ENCODE results near the gene RBMS3. TPM values are rescaled to one million over a fixed set of nuclear protein-coding genes. Genes with fewer than 3 reads are reported as not detected.

Gene RBMS3
- polyA plus RNA-seq, 1 donor, result 28.5 TPM

DNA sequence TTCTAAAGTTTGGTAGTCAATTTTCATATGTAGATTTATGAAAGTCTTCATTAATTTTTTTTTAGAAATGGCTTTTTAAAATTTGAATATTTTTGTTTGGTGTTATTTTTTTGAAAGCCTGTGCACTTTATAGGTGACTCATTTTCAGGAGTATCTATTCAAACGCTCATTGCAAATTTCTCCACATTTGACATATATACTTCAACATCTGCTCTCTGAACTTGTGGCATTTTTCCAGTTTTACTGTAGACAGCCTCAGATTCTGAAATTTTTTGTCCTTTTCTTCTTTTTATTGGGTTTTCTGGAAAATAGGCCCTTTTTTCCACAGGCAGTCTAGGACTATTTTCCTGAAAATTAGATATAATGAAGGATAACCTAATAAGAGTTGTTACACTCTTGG, 396.6 kb downstream of the RBMS3 start:
- DNase-seq (ENCODE audit: low read depth), result no peak

DNA sequence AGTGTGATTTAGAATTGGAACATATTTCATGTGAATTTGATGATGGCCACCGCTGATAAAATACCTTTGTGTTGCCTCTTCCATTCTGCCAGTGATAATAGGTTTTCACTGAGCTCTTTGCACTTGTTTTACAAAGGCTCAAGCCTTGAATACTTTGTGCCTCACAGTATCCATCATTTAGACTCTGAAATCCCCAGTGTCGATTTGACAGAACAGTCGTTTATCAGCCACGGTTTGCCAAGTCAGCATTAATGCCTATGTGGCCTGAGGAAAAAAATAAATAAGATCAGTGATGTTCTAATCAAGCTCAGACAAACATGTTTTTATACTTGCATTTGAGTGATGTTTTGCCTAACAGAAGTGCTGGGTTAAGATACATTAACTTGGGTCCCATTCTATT, 399.1 kb downstream of the RBMS3 start:
- DNase-seq (ENCODE audit: low read depth), result no peak

GRCh38 chr3:29683018-29683993, 402.4 kb downstream of the RBMS3 start:
- DNase-seq (ENCODE audit: low read depth), result no peak

DNA sequence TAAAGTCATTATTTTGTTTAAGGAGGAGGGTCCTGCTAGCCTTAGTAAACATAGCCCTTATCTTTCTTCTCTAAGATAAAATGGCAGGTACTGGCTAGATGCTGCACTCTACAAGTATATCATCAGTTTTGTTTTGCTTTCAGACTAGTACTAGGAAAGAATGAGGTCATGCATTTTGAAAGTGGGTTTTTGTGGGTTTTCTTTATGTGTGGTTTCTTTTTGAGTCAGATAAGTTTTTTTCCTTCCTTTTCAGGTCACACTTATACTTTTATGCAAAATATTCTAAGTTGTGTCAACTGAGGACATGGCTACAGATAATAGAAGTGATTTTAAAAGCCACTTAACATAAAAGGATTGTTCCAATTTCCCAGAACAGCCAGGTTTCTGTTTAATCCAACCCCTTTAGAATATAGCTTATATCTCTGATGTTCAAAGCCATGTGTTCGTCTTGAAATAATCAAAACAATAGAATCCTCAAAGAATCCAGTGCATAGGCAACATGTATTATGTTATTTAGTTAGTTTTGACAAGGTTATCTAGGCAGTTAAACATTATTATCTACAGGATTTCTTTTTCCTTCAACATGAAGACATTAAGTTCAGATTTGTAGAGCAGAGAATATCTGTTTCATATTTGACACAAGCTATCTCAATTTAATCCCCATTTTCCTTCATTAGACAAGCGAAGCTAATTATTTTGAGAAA, 406.2 kb downstream of the RBMS3 start:
- DNase-seq (ENCODE audit: low read depth), result no peak

DNA sequence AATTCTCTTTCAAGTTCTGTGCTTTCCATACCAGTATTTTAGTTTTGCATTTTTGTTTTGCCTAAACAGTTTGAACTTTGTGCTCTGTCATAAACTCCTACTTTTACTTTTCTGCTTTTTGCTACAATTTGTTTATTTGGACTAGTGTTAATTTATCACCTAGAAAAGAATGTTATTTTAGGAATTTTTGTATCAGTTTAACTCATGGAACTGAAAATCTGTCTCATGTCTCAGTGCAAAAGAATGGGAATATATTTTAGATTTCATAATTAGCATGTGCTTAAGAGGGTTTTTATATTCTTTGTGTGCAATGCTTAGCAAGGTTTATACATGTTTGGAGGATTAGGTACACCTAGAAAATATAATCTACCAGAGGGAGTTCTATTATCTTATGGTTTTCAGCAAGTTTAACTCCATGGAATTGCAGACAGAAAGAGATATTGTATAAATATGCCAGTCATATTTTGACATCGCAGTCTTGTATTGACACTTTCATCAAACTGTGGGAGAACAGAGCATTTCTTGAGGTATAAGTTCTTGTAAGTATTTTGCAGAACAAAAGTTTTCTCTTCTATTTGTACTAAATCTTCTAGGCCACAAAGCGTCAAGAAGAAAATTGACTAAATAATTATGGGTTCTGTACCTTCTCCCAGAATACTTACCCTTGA, 409.9 kb downstream of the RBMS3 start:
- DNase-seq (ENCODE audit: low read depth), result no peak

GRCh38 chr3:29693863-29694262, 413.0 kb downstream of the RBMS3 start:
- DNase-seq (ENCODE audit: low read depth), result no peak

DNA sequence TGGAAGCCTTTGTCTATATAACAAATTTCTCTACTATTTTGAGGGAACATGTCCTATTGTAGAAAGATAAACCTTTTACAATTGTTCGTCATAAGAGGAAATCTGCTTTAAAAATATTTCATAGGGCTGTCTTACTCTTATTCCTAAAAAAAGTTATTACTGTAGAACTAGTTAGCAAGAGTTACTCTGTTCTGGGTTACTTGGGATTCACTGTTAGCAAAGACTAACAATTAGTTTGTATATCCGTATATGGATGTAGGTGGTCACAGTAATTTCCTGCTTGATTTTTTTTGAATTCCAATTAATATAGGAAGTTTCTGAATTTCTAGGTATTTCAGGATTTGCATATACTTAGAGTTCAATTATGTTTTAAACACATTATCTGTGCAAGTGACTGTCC, 413.5 kb downstream of the RBMS3 start:
- no peak for DNase-seq (ENCODE audit: low read depth)

DNA sequence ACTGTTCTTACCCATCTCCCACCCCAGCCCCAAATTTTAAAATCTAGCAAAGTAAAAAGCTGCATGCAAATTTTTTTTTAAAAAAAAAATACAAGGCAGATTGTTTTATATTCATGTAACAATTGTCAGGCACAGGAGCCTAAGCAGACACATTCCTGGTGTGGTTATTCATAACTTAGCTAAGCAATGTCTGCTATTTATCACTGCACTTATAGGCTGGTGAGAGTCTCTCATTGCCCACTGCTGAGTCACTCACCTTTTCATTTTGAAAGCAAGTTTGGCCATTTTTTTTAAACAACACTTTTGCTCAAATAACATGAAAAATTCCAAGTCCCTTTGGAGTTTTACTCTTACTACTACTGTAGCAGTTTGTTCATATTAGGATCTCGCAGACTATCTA, 413.9 kb downstream of the RBMS3 start:
- no peak for DNase-seq (ENCODE audit: low read depth)

- no peak for DNase-seq (ENCODE audit: low read depth)
Measured at GRCh38 chr3:29695201-29695600, 414.3 kb downstream of the RBMS3 start.

DNA sequence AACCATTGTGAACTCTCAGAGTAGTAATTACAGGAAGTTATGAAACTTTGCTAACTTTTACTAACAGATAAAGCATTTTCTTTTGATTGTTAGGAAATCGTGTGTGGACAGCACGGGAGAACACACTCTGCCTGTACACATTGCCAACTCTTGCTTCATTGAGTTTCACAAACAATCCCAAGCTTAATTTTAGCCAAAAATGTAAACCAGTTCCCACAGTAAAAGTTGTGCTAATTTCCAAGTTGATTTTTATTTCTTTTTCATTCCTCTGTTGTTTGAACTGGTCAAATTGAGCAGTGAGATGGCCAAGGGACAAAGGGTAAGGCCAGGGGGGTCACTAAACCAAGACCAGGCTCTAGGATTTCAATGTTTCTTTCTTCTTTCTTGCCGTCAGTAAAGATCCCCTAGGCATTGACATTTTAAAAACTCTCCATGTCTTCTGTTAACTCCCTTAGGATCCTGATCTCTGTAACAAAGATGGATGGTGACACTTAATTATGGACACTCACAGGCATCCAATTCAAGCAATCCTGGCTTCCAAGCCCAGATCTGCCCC, 414.9 kb downstream of the RBMS3 start:
- DNase-seq (ENCODE audit: low read depth), result no peak

GRCh38 chr3:29696311-29696710, 415.4 kb downstream of the RBMS3 start:
- DNase-seq (ENCODE audit: low read depth), result no peak

GRCh38 chr3:29697989-29698388, 417.1 kb downstream of the RBMS3 start:
- no peak for DNase-seq (ENCODE audit: low read depth)

- DNase-seq (ENCODE audit: low read depth), result no peak
Measured at GRCh38 chr3:29700256-29700655, 419.4 kb downstream of the RBMS3 start.

DNA sequence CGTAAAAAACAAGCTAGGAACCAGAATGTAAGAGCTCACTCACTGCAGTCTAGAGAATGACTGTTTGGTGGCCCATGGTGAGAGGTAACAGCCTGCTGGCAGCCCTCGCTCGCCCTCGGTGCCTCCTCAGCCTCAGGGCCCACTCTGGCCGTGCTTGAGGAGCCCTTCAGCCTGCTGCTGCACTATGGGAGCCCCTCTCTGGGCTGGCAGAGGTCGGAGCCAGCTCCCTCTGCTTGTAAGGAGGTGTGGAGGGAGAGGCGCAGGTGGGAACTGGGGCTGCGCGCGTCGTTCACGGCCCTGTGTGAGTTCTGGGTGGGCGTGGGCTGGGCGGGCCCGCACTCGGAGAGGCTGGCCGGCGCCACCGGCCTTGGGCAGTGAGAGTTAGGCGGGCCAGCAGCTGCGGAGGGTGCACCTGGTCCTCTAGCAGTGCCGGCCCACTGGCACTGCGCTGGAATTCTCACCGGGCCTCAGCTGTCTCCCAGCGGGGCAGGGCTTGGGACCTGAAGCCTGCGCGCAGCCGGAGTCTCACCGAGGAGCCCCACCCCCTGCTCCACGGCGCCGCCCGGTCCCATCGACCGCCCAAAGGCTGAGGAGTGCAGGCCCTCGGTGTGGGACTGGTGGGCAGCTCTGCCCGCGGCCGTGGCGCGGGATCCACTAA, 420.6 kb downstream of the RBMS3 start:
- DNase-seq (ENCODE audit: low read depth), result no peak

DNA sequence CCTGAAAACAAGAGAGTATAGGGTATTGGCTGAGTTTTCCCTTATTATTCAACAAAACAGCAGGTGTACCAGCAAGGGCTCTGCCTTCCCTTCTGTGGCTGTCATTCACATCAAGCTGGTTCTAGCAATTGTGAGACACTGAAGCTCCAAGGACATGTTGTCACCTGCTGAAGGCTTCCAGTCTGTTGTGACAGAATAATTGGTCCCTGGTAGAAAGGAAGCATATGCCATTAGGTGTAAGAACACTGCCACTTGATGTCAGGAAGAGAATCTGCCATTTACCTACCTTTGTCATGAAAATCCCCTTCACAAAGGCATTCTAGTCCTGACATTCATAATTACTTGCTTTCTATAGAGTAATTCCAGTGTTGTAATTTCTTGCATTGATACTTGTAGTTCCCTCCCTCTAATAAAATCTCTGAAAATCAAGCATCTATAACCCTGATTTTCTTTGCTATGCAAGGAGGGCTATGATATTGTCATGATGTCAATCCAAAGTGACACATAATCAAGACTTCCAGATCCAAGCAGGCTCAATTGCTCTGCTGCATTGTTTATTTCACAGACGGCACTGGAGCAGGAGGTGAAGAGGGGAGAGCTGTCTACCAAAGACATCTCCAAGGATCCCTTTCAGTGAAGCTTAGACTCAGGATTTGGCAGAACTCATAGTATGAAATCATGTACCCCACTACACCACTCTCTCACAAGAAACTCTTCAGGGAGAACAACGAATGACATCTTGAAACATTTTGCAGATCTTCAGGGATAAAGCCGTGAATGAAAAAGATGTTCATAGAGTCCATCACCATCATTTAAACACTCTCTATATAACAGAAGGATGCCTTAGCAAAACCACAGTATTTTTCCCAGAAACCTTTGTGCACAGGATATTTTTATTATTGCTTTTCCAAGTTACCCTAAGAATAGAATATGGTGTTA, 425.3 kb downstream of the RBMS3 start:
- DNase-seq (ENCODE audit: low read depth), result no peak

DNA sequence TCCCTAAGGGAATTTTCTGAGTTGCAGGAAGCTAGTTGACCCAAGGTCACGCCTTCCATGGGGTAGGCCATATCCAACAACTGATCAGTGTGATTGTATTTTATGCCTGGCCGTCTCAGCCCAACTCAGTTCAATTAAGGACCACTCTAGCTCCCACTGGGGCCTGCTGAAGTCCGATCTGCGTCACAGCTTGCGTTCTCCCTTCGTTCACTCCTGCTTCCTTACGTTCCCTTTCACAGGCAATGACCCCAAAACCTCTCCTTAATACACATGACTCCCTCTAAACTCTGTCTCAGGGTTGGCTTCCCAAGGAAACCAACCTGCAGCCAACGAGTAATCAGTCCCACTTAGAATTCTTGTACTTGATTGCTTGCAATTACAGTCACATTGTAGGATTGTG, 428.0 kb downstream of the RBMS3 start:
- no peak for DNase-seq (ENCODE audit: low read depth)

DNA sequence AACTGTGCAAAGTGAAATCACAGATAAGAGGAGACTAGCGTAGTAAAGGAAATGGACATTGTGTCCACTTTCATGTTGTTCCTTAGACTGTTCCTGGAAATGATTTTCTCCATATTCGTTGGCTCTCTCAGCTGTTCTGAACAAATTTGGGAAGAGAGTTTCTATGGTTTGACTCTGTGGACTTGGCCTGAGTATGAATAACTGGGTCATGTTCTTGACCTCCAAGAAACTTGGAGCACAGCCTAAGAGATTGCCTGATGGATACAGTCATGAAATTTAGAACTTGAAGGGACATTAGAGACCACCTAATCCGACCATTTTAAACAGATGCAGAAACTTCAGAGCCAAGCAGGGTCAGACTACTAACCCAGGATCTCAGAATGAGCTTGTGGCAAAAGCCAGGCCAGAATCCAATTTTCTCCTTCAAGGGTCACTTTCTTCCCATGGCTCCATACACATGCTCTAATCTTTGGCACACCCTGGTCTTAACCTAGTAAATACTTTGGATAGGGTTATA, 430.4 kb downstream of the RBMS3 start:
- no peak for DNase-seq (ENCODE audit: low read depth)

GRCh38 chr3:29716213-29716612, 435.3 kb downstream of the RBMS3 start:
- no peak for DNase-seq (ENCODE audit: low read depth)

DNA sequence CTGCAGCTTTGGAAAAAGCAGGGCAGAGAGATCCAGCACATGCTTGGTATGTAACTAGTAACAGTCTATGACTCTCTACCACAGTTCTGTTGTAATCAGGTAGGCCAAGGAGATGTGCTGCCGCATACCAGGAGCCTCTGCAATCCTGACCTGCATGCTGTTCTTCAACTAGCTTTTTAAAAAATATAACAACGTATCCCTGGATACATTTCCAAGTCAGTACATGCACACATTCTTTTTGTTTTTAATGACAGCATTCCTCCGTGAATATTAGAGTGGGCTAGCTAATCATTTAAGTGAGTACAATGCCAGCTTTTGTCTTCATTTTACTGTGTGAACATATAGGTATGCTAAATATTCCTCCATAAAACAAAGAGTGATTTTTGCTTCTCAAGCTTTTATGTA, 437.8 kb downstream of the RBMS3 start:
- DNase-seq (ENCODE audit: low read depth), result no peak

- DNase-seq (ENCODE audit: low read depth), result no peak
Measured at GRCh38 chr3:29720665-29721064, 439.8 kb downstream of the RBMS3 start.
